K562 (cell line): ENCODE results near the gene IL6R. TPM values are rescaled to one million over a fixed set of nuclear protein-coding genes. Genes with fewer than 3 reads are reported as not detected.

Experiments used
- ELF1 ChIP-seq: fragments of 200-800 bp; sonication (Bioruptor generic); IDR thresholded peaks from 2 replicates; pipeline ENCODE4 v1.6.1; 2016; ENCODE audit warnings: missing genetic modification characterization, missing compliant biosample characterization
- FOSL1 ChIP-seq: fragments of 200-800 bp; sonication (Bioruptor generic); conservative IDR thresholded peaks from 2 replicates; pipeline ENCODE4 v1.6.1; 2016; ENCODE audit warnings: missing genetic modification characterization, missing compliant biosample characterization
- FOXJ2 ChIP-seq: fragments of 200-800 bp; sonication (Bioruptor generic); IDR thresholded peaks from 2 replicates; pipeline ENCODE4 v1.6.1; 2016; ENCODE audit warnings: missing genetic modification characterization, missing compliant biosample characterization
- FOXK1 ChIP-seq: sonication (generic); formaldehyde crosslinking; IDR thresholded peaks from 2 replicates; pipeline ENCODE4 v1.8.0; 2022; ENCODE audit warnings: missing genetic modification reagents, mild to moderate bottlenecking, borderline replicate concordance
- GABPA ChIP-seq: fragments of 200-800 bp; sonication (Bioruptor generic); conservative IDR thresholded peaks from 2 replicates; pipeline ENCODE4 v1.6.1; 2016; ENCODE audit warnings: low read depth, missing genetic modification characterization, missing compliant biosample characterization
- KLF1 ChIP-seq: fragments of 450-650 bp; IDR thresholded peaks from 2 replicates; pipeline ENCODE4 v1.6.1; 2016; ENCODE audit warnings: missing genetic modification characterization, missing compliant biosample characterization
- MEIS2 ChIP-seq: fragments of 450-650 bp; IDR thresholded peaks from 2 replicates; pipeline ENCODE4 v1.6.1; 2014; ENCODE audit warnings: mild to moderate bottlenecking; ENCODE audit not compliant: partially characterized antibody
- NFXL1 ChIP-seq: fragments of 450-650 bp; formaldehyde crosslinking; IDR thresholded peaks from 2 replicates; pipeline ENCODE4 v1.4.0; 2021; ENCODE audit warnings: mild to moderate bottlenecking
- NR2C1 ChIP-seq, 2 experiments: fragments of 450-650 bp; IDR thresholded peaks; 2 replicates each; pipeline ENCODE4 v1.6.1; 2017; ENCODE audit warnings: mild to moderate bottlenecking in 2 of 2, antibody characterized with exemption in 1 of 2, inconsistent platforms in 1 of 2, missing compliant biosample characterization in 1 of 2, missing genetic modification characterization in 1 of 2
- PKNOX1 ChIP-seq: fragments of 450-650 bp; IDR thresholded peaks from 2 replicates; pipeline ENCODE4 v1.6.1; 2016
- PTRF ChIP-seq: fragments of 450-650 bp; IDR thresholded peaks from 2 replicates; pipeline ENCODE4 v1.6.1; 2016; ENCODE audit warnings: mild to moderate bottlenecking, missing genetic modification characterization, missing compliant biosample characterization
- SMAD4 ChIP-seq: fragments of 250-450 bp; sonication (Bioruptor Pico); conservative IDR thresholded peaks from 2 replicates; pipeline ENCODE4 v1.8.0; 2021; ENCODE audit warnings: inconsistent platforms, mild to moderate bottlenecking, moderate library complexity
- ZBTB11 ChIP-seq, 3 experiments: fragments of 200-800 bp in 1 of 3; fragments of 250-450 bp in 1 of 3; fragments of 450-650 bp in 1 of 3; sonication (Bioruptor Pico) in 1 of 3; sonication (Bioruptor generic) in 1 of 3; formaldehyde crosslinking in 1 of 3; IDR thresholded peaks; 2 replicates each; pipeline versions ENCODE4 v1.6.1 to v1.8.0; 2016 to 2022; ENCODE audit warnings: mild to moderate bottlenecking in 2 of 3, missing genetic modification characterization in 2 of 3, missing compliant biosample characterization in 1 of 3, moderate library complexity in 1 of 3
- ZBTB17 ChIP-seq: fragments of 450-650 bp; formaldehyde crosslinking; IDR thresholded peaks from 2 replicates; pipeline ENCODE4 v1.4.0; 2020; ENCODE audit warnings: mild to moderate bottlenecking
- ZNF592 ChIP-seq: fragments of 450-650 bp; IDR thresholded peaks from 2 replicates; pipeline ENCODE4 v1.6.1; 2017; ENCODE audit warnings: antibody characterized with exemption, mild to moderate bottlenecking
- polyA plus RNA-seq, 8 experiments: library from polyadenylated mRNA; depleted of rRNA in 4 of 8; stranded (reverse) in 5 of 8; unstranded in 3 of 8; fragments of >200 nt; fragmentation: Nextera tagmentation in 2 of 8; fragmentation: Illumina TruSeq in 1 of 8; extraction: Ambion mirVana in 2 of 8; extraction: Trizol in 1 of 8; gene quantifications; 2 replicates each; pipeline versions ENCODE4 v1.2.1 to v1.2.3, GENCODE V29; 2011 to 2014; ENCODE audit warnings: inconsistent platforms in 1 of 8, missing spikeins in 1 of 8
- total RNA-seq, 7 experiments: library from RNA; depleted of rRNA in 6 of 7; stranded (reverse); fragments of >200 nt in 6 of 7; fragmentation: Illumina TruSeq in 2 of 7; extraction: Trizol in 2 of 7; gene quantifications; 2 replicates each; pipeline versions ENCODE4 v1.2.1 to v1.2.3, GENCODE V29; 2011 to 2021; ENCODE audit warnings: low replicate concordance in 1 of 7
- TF ChIP-seq, protein P1 (sequence below), 2 experiments: fragments of 200-800 bp in 1 of 2; sonication (Bioruptor generic) in 1 of 2; sonication (generic) in 1 of 2; formaldehyde crosslinking in 1 of 2; IDR thresholded peaks in 1 of 2; conservative IDR thresholded peaks in 1 of 2; 2 replicates each; pipeline versions ENCODE4 v1.5.0 to v1.6.1; 2016 to 2020; ENCODE audit warnings: missing compliant biosample characterization in 1 of 2, missing genetic modification characterization in 1 of 2, missing genetic modification reagents in 1 of 2

IL6R gene
- total and polyA plus RNA-seq, 9 of the 15 experiments (the other 6 are each of a cell fraction or from before 2014, with no cell fraction given): 0.05 to 1.1 (median 0.11) TPM; not detected in 2

DNA sequence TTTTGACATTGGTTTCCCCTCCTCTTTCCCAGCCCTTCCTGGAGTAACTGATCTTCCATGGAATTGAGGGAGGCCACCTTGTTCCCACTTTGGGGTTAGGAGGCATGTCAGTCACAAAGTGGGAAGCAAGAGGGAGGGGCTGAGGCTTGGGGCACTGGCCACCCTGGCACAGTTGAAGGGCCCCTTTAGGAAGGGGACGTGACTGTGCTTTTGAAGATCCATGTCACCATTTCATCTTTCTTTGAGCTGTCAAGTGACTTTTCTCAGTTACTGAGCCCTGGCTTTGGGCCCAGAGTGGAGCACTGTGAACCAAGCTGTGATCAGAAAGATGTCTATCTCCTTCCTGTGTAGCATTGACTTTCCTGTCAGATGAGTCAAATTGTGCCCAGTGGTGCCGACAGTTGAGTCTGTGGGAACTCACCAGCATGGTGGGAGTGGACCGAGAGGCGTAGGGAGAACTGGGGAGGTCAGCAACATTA lies 58.4 kb downstream of the IL6R start (continued):
- TF ChIP-seq FOXJ2 (no peak), PTRF (no peak), PKNOX1 (peak; percentile 46), NR2C1 (IDR thresholded peaks at IDR 0.05) (no peak), NR2C1 (tag; IDR thresholded peaks at IDR 0.05) (0 out of 2 replicates have a peak, but pooled peaks have one; percentile 9), KLF1 (tag) (0 out of 2 replicates have a peak, but pooled peaks have one; percentile 13), ELF1 (tag) (no peak), ZBTB17 (CRISPR knock-in tag) (0 out of 2 replicates have a peak, but pooled peaks have one; percentile 16), ZBTB11 (CRISPR knock-in tag; IDR thresholded peaks at IDR 0.05) (0 out of 6 replicates have a peak, but pooled peaks of 1 of the 3 experiments have one; percentile 29), NFXL1 (CRISPR knock-in tag) (no peak), GABPA (tag) (0 out of 2 replicates have a peak, but pooled peaks have one; percentile 20), FOSL1 (tag) (no peak), ZNF592 (peak; percentile 72; the same call in 1 of the 2 replicates), FOXK1 (no peak), MEIS2 (peak; percentile 31), SMAD4 (CRISPR knock-in tag) (0 out of 2 replicates have a peak, but pooled peaks have one; percentile 56)
- TF ChIP-seq, protein P1, sequence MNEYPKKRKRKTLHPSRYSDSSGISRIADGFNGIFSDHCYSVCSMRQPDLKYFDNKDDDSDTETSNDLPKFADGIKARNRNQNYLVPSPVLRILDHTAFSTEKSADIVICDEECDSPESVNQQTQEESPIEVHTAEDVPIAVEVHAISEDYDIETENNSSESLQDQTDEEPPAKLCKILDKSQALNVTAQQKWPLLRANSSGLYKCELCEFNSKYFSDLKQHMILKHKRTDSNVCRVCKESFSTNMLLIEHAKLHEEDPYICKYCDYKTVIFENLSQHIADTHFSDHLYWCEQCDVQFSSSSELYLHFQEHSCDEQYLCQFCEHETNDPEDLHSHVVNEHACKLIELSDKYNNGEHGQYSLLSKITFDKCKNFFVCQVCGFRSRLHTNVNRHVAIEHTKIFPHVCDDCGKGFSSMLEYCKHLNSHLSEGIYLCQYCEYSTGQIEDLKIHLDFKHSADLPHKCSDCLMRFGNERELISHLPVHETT (CRISPR knock-in tag; conservative IDR thresholded peaks at IDR 0.05 in 1 of 2, IDR thresholded peaks at IDR 0.05 in 1 of 2): peak in 1 of 2 experiments; percentile 65; a peak in 2 of 4 replicates
